ENCODE data around the gene CNTN4. TPM values are rescaled to one million over a fixed set of nuclear protein-coding genes. Genes with fewer than 3 reads are reported as not detected.

CNTN4 gene
- total and polyA plus RNA-seq, 2 of the 8 experiments (the other 6 are each of a cell fraction or from before 2014, with no cell fraction given), result 0.41 to 2.2 TPM

- TF ChIP-seq ATF3 (IDR thresholded peaks at IDR 0.05; ENCODE audit: insufficient read depth, low read depth, low read length) (no peak), KDM1A (IDR thresholded peaks at IDR 0.05; ENCODE audit: borderline replicate concordance, low read length) (no peak), RXRA (IDR thresholded peaks at IDR 0.05; ENCODE audit: insufficient read depth, low read depth, low read length) (no peak)
- TF ChIP-seq, protein P1, sequence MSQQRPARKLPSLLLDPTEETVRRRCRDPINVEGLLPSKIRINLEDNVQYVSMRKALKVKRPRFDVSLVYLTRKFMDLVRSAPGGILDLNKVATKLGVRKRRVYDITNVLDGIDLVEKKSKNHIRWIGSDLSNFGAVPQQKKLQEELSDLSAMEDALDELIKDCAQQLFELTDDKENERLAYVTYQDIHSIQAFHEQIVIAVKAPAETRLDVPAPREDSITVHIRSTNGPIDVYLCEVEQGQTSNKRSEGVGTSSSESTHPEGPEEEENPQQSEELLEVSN (IDR thresholded peaks at IDR 0.05), result no peak
- TF ChIP-seq, protein P2, sequence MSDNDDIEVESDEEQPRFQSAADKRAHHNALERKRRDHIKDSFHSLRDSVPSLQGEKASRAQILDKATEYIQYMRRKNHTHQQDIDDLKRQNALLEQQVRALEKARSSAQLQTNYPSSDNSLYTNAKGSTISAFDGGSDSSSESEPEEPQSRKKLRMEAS (IDR thresholded peaks at IDR 0.05), result no peak
- no peaks in the 10 kb centered on the region for H3K36me3 ChIP-seq (ENCODE audit: control insufficient read depth in 2 of 4, insufficient read depth in 4 of 4, low read length in 3 of 4)
- no peak overlapping the region for H4K91ac ChIP-seq (replicated peaks; ENCODE audit: insufficient read length, low read length)
- H3K56ac ChIP-seq (replicated peaks; ENCODE audit: insufficient read length, low read depth, low read length), result no peak overlapping the region
- H3K23ac ChIP-seq (ENCODE audit: insufficient read length), result no peak overlapping the region
- FAIRE-seq (no peak), DNase-seq (ENCODE audit: low read depth in 1 of 2, low spot score in 2 of 2) (no peak)
- H3K27ac ChIP-seq (ENCODE audit: low read depth, low read length), result no peak overlapping the region
- H4K8ac ChIP-seq (ENCODE audit: extremely low read depth, insufficient read depth, low read length), result no peak overlapping the region
- POLR2A ChIA-PET (ENCODE audit: partially characterized antibody), result no interaction called here
- H4K5ac ChIP-seq (ENCODE audit: insufficient read length, low read depth, low read length), result no peak overlapping the region
- H2BK5ac ChIP-seq (ENCODE audit: low read depth, low read length), result no peak overlapping the region
- H2BK15ac ChIP-seq (ENCODE audit: low read length), result no peak overlapping the region
- H3K4me3 ChIP-seq (ENCODE audit: extremely low read depth in 1 of 4, insufficient read depth in 2 of 4, low read depth in 3 of 4, low read length in 4 of 4), result no peak overlapping the region
- no peak overlapping the region for H2AK5ac ChIP-seq (ENCODE audit: low read depth, low read length)
- no peak overlapping the region for H2BK120ac ChIP-seq (replicated peaks; ENCODE audit: low read depth, low read length)
- H3K4me1 ChIP-seq (replicated peaks in 1 of 4; ENCODE audit: control insufficient read depth in 3 of 4, insufficient read depth in 4 of 4, low read length in 3 of 4), result no peaks in the 10 kb centered on the region; a peak in 1 of 7 replicates
- CTCF ChIA-PET (ENCODE audit: partially characterized antibody), result interaction anchor here (1.3 kb wide), 1 partner anchor 73 kb away, joined by 3 read pairs; no protein-coding TSS in a partner anchor
- no peak overlapping the region for H3K18ac ChIP-seq (ENCODE audit: extremely low read depth, low read length)
- no peak overlapping the region for H3K4me2 ChIP-seq (ENCODE audit: insufficient read depth in 1 of 2, low read depth in 2 of 2, low read length in 2 of 2)
- H2BK12ac ChIP-seq (ENCODE audit: low read depth, low read length), result no peak overlapping the region
- H3K27me3 ChIP-seq (replicated peaks in 1 of 4; ENCODE audit: control insufficient read depth in 3 of 4, extremely low read depth in 1 of 4, insufficient read depth in 3 of 4, low read length in 3 of 4), result no peaks in the 10 kb centered on the region
- no peaks in the 10 kb centered on the region for H4K20me1 ChIP-seq (replicated peaks in 1 of 2; ENCODE audit: control insufficient read depth in 1 of 2, insufficient read depth in 2 of 2, low read length in 2 of 2)
- no peak overlapping the region for H2AFZ ChIP-seq (ENCODE audit: low read length)
- H3K9me3 ChIP-seq (ENCODE audit: insufficient read depth in 2 of 2, low read depth in 1 of 2, low read length in 1 of 2), result no peaks in the 10 kb centered on the region
- no peaks in the 10 kb centered on the region for H3K23me2 ChIP-seq (ENCODE audit: low read depth, low read length)
- H3K14ac ChIP-seq (ENCODE audit: insufficient read length), result no peak overlapping the region
- no peaks in the 10 kb centered on the region for H3K79me2 ChIP-seq (ENCODE audit: control insufficient read depth in 1 of 2, insufficient read depth in 2 of 2, low read length in 2 of 2)
- H3K9ac ChIP-seq (replicated peaks in 1 of 4; ENCODE audit: extremely low read depth in 1 of 4, low read depth in 3 of 4, low read length in 3 of 4), result no peak overlapping the region
- H2BK20ac ChIP-seq (ENCODE audit: low read length), result no peak overlapping the region
- H3K4ac ChIP-seq (replicated peaks; ENCODE audit: insufficient read length, low read depth, low read length), result no peak overlapping the region
- H3K79me1 ChIP-seq (ENCODE audit: low read depth, low read length), result no peaks in the 10 kb centered on the region
- 90% methylated on average over 7 of the region's 7 CpGs; no CpG with 5 or more reads in 1 of the 2 experiments for WGBS, 2 experiments (ENCODE audit: extremely low coverage in 1 of 2, insufficient coverage in 1 of 2, insufficient read length in 1 of 2, insufficient replicate concordance in 2 of 2, low coverage in 1 of 2, low lambda C conversion rate in 2 of 2, missing lambda C conversion rate in 1 of 2)
These were observed 989.2 kb downstream of the CNTN4 start for GRCh38 chr3:3087716-3088465.
